ENCODE data around the gene DCAF17.

Gene DCAF17

DNA sequence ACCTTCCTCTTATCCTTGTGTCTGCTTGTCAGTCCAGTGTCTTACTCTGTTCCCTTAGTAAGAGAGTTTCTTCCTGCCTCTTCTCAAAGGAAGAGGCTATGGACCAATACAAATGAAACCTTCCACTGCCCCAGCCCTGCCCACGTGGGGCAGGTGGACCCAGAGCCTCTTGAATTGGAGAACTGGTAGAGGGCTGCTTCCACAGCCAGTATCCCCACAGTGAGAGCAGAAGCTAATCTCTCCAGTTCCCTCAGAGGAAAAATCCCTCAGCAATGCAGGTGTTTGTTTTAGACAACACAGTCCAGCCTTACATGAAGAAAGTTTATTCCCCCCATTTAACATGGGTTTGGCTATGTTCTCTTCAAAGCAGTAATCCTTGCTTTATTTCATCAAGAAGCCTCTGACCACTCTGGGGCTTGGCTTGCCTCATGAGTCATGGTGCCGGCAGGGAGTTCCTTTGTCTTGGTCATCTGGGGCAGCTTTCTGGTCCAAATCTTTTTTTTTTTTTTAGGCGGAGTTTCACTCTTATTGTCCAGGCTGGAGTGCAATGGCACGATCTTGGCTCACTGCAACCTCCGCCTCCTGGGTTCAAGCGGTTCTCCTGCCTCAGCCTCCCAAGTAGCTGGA lies 81.8 kb downstream of the DCAF17 start:
- TF ChIP-seq, protein P1, sequence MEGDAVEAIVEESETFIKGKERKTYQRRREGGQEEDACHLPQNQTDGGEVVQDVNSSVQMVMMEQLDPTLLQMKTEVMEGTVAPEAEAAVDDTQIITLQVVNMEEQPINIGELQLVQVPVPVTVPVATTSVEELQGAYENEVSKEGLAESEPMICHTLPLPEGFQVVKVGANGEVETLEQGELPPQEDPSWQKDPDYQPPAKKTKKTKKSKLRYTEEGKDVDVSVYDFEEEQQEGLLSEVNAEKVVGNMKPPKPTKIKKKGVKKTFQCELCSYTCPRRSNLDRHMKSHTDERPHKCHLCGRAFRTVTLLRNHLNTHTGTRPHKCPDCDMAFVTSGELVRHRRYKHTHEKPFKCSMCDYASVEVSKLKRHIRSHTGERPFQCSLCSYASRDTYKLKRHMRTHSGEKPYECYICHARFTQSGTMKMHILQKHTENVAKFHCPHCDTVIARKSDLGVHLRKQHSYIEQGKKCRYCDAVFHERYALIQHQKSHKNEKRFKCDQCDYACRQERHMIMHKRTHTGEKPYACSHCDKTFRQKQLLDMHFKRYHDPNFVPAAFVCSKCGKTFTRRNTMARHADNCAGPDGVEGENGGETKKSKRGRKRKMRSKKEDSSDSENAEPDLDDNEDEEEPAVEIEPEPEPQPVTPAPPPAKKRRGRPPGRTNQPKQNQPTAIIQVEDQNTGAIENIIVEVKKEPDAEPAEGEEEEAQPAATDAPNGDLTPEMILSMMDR (IDR thresholded peaks at IDR 0.05; ENCODE audit: insufficient read depth, low read length, poor library complexity, severe bottlenecking) = no peak
- Histone ChIP-seq H3K4me3 (replicated peaks; ENCODE audit: low read depth, low read length) (no peak overlapping the region), H3K36me3 (ENCODE audit: control insufficient read depth, insufficient read depth, low read length) (no peaks in the 10 kb centered on the region), H3K27me3 (replicated peaks; ENCODE audit: control insufficient read depth, insufficient read depth, low read length) (no peaks in the 10 kb centered on the region)
- no peak for DNase-seq (ENCODE audit: extremely low read depth, insufficient read length)

DNA sequence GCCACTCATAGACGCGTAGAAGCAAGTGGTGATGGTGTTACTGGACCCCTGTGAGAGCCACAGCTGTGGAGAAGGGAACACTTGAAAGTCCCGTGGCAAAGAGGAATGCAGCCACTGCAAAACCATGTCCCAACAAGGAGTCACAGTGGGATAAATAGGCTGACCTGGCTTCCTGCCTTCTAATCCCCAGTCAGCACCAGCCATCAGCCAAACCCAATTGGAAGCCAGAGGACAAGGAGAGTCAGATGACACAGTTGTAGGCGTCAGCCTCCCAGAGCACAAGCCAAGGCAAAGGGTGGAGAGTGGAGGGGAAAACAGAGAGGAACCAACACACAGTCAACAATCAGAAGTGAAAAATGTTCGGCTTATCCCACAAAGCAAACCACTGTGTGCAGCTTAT lies 82.8 kb downstream of the DCAF17 start:
- H3K36me3 ChIP-seq (ENCODE audit: control insufficient read depth, insufficient read depth, low read length) = no peaks in the 10 kb centered on the region
- no peaks in the 10 kb centered on the region for H3K27me3 ChIP-seq (replicated peaks; ENCODE audit: control insufficient read depth, insufficient read depth, low read length)
- H3K4me3 ChIP-seq (replicated peaks; ENCODE audit: low read depth, low read length) = no peak overlapping the region
- TF ChIP-seq, protein P1 (IDR thresholded peaks at IDR 0.05; ENCODE audit: insufficient read depth, low read length, poor library complexity, severe bottlenecking) = no peak
- DNase-seq (ENCODE audit: extremely low read depth, insufficient read length) = no peak

DNA sequence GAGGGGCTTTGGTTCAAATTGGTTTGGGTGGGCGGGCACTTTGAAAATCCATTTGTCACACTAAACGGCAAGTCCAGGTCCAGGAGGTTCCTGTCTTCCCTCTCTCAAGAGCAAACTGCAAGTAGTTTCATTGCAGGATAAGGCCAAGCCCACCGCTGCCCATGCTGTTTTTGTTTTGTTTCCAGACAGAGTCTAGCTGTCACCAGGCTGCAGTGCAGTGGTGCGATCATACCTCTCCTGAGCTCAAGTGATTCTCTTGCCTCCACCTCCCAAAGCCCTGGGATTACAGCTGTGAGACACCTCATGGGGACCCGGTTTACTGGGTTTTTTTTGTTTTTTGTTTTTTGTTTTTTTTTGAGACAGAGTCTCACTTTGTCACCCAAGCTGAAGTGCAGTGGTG lies 86.4 kb downstream of the DCAF17 start:
- Histone ChIP-seq H3K4me3 (replicated peaks; ENCODE audit: low read depth, low read length) (no peak overlapping the region), H3K36me3 (ENCODE audit: control insufficient read depth, insufficient read depth, low read length) (no peaks in the 10 kb centered on the region), H3K27me3 (replicated peaks; ENCODE audit: control insufficient read depth, insufficient read depth, low read length) (no peaks in the 10 kb centered on the region)
- TF ChIP-seq, protein P1 (IDR thresholded peaks at IDR 0.05; ENCODE audit: insufficient read depth, low read length, poor library complexity, severe bottlenecking) = no peak
- DNase-seq (ENCODE audit: extremely low read depth, insufficient read length) = no peak

DNA sequence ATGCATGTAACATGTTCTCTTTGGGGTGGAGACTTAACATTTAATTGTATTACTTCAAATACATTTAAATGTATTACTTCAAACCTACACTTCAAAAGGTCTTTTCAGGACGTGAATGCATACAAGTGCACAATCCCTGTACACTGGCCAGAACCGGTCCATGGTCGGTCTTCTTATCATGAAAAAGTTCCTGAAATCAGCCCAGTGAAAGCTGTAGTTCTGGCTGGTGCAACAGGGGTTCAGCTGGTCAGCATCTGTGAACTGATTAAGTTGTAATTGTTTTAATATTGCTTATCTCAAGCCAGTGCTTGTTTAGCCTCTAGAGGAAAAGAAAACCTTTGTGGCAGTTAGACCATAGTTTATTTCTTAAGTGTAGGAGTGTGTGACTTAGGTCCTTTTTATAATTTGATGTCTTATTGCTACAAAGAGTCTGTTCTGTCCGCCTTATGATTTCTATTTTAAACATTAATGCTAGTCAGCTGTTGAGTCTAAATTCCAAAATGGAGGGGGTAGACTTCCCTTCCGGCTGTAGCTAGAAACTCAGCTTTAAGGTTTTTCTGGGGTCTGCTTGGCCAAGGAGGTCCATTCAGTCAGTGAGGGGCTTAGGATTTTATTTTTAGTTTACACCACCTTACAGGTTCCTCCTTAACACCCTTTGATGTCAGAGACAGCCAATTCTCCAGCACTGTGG lies 87.5 kb downstream of the DCAF17 start:
- Histone ChIP-seq H3K4me3 (replicated peaks; ENCODE audit: low read depth, low read length) (peak overlapping the region; percentile 96), H3K36me3 (ENCODE audit: control insufficient read depth, insufficient read depth, low read length) (no peaks in the 10 kb centered on the region), H3K27me3 (replicated peaks; ENCODE audit: control insufficient read depth, insufficient read depth, low read length) (no peaks in the 10 kb centered on the region)
- TF ChIP-seq, protein P1 (IDR thresholded peaks at IDR 0.05; ENCODE audit: insufficient read depth, low read length, poor library complexity, severe bottlenecking) = no peak
- DNase-seq (ENCODE audit: extremely low read depth, insufficient read length) = no peak

DNA sequence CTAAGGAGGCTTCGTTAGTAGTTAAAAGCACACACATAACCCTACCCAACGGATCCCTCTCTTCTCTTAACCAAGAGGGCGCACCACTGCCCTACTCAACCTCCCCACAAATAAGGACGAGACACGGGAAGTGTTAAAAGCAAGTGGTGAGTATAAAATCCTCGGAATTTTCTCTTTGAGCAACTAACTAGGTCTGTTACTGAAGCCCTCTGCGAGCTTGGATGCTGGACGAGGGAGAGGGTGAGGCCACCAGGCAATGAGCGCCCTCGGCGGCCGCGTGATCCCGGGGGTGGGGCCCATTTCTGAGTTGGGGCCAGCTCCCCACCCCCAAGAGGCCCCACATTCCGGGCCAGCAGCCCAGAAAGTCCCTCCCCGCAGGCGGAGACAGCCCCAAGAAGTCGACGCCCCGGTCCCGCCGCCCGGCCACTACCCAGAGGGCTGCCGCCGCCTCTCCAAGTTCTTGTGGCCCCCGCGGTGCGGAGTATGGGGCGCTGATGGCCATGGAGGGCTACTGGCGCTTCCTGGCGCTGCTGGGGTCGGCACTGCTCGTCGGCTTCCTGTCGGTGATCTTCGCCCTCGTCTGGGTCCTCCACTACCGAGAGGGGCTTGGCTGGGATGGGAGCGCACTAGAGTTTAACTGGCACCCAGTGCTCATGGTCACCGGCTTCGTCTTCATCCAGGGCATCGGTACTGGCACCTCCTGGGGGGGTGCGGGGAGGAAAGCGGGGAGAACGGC lies 88.2 kb downstream of the DCAF17 start, which contains the start of gene CYBRD1:
Gene CYBRD1, plus strand, starts transcription at position 423 of the 736 bp plus-strand sequence. Its CDS starts 72 bp downstream, at position 495.
- no peaks in the 10 kb centered on the region for H3K36me3 ChIP-seq (ENCODE audit: control insufficient read depth, insufficient read depth, low read length)
- no peaks in the 10 kb centered on the region for H3K27me3 ChIP-seq (replicated peaks; ENCODE audit: control insufficient read depth, insufficient read depth, low read length)
- peak; percentile 81 for DNase-seq (ENCODE audit: extremely low read depth, insufficient read length)
- TF ChIP-seq, protein P1 (IDR thresholded peaks at IDR 0.05; ENCODE audit: insufficient read depth, low read length, poor library complexity, severe bottlenecking) = peak; percentile 35
- peak within 1 kb of the TSS; percentile 96 for H3K4me3 ChIP-seq (replicated peaks; ENCODE audit: low read depth, low read length)

All from GM06990 (cell line).